ENCODE measurements around the gene HOXB1. TPM values are rescaled to one million over a fixed set of nuclear protein-coding genes. Genes with fewer than 3 reads are reported as not detected.

The HOXB1 gene
- polyA plus RNA-seq, 1 donor (not counting 4 experiments of a cell fraction or from before 2014, with no cell fraction given), result not detected

- FAIRE-seq, result no peak
- peak overlapping the region; percentile 74 for H3K9ac ChIP-seq (ENCODE audit: control insufficient read depth, extremely low read depth, insufficient read depth, low read length)
- H2AFZ ChIP-seq (ENCODE audit: control insufficient read depth, low read length), result no peak overlapping the region
- dilution Hi-C loops (cut with MboI; ENCODE audit: extremely low pct_ligation_motif_present, low sequenced_read_pairs), result no loop called here
- peak overlapping the region; percentile 77 for H3K4me2 ChIP-seq (ENCODE audit: control insufficient read depth, extremely low read depth, insufficient read depth, low read depth, low read length)
- peaks cover 24% of the 10 kb centered on the region for H3K27me3 ChIP-seq (ENCODE audit: control insufficient read depth, extremely low read depth, insufficient read depth, low read length)
- H3K27ac ChIP-seq (ENCODE audit: control insufficient read depth, insufficient read depth, low read length), result peak overlapping the region; percentile 60
- H3K36me3 ChIP-seq (ENCODE audit: control insufficient read depth in 2 of 2, extremely low read depth in 1 of 2, insufficient read depth in 2 of 2, low read length in 2 of 2), result peaks cover 0 to 3% of the 10 kb centered on the region in 2 experiments
- no peak for DNase-seq (ENCODE audit: low read depth, low spot score)
- H3K79me2 ChIP-seq (ENCODE audit: control insufficient read depth, insufficient read depth, low read length), result peaks cover 13% of the 10 kb centered on the region
- H3K4me3 ChIP-seq (ENCODE audit: control insufficient read depth in 2 of 3, extremely low read depth in 1 of 3, insufficient read depth in 2 of 3, low read depth in 1 of 3, low read length in 3 of 3), result peak overlapping the region; percentile 54 to 76 (median 68)
- peaks cover 24% of the 10 kb centered on the region for H3K4me1 ChIP-seq (ENCODE audit: control insufficient read depth, extremely low read depth, insufficient read depth, low read length)
- TF ChIP-seq EZH2 (IDR thresholded peaks at IDR 0.05; ENCODE audit: low read length) (no peak), CTCF (optimal IDR thresholded peaks at IDR 0.05 in 1 of 3, IDR thresholded peaks at IDR 0.05 in 1 of 3, conservative IDR thresholded peaks at IDR 0.05 in 1 of 3; ENCODE audit: extremely low read depth in 1 of 3, insufficient read depth in 2 of 3, low read length in 3 of 3) (no peak)
- no peaks in the 10 kb centered on the region for H3K9me3 ChIP-seq (ENCODE audit: control insufficient read depth, low read depth, low read length)
- no peaks in the 10 kb centered on the region for H4K20me1 ChIP-seq (ENCODE audit: control insufficient read depth, extremely low read depth, insufficient read depth, low read length)
- no peaks in the 10 kb centered on the region for H3K9me1 ChIP-seq (ENCODE audit: control insufficient read depth, extremely low read depth, insufficient read depth, low read length)
Observed at GRCh38 chr17:48542114-48542656, 11.4 kb upstream of the HOXB1 start.

- DNase-seq (ENCODE audit: low read depth, low spot score) (no peak), FAIRE-seq (no peak)
- H3K4me1 ChIP-seq (ENCODE audit: control insufficient read depth, extremely low read depth, insufficient read depth, low read length), result peaks cover 22% of the 10 kb centered on the region
- H3K4me3 ChIP-seq (ENCODE audit: control insufficient read depth in 2 of 3, extremely low read depth in 1 of 3, insufficient read depth in 2 of 3, low read depth in 1 of 3, low read length in 3 of 3), result peak overlapping the region; percentile 54 to 76 (median 68)
- dilution Hi-C loops (cut with MboI; ENCODE audit: extremely low pct_ligation_motif_present, low sequenced_read_pairs), result no loop called here
- peaks cover 0 to 3% of the 10 kb centered on the region in 2 experiments for H3K36me3 ChIP-seq (ENCODE audit: control insufficient read depth in 2 of 2, extremely low read depth in 1 of 2, insufficient read depth in 2 of 2, low read length in 2 of 2)
- H3K4me2 ChIP-seq (ENCODE audit: control insufficient read depth, extremely low read depth, insufficient read depth, low read depth, low read length), result peak overlapping the region; percentile 77
- peak overlapping the region; percentile 74 for H3K9ac ChIP-seq (ENCODE audit: control insufficient read depth, extremely low read depth, insufficient read depth, low read length)
- peak overlapping the region; percentile 39 for H2AFZ ChIP-seq (ENCODE audit: control insufficient read depth, low read length)
- H3K27me3 ChIP-seq (ENCODE audit: control insufficient read depth, extremely low read depth, insufficient read depth, low read length), result peaks cover 23% of the 10 kb centered on the region
- peak overlapping the region; percentile 66 for H3K27ac ChIP-seq (ENCODE audit: control insufficient read depth, insufficient read depth, low read length)
- H4K20me1 ChIP-seq (ENCODE audit: control insufficient read depth, extremely low read depth, insufficient read depth, low read length), result no peaks in the 10 kb centered on the region
- H3K79me2 ChIP-seq (ENCODE audit: control insufficient read depth, insufficient read depth, low read length), result peaks cover 13% of the 10 kb centered on the region
- H3K9me1 ChIP-seq (ENCODE audit: control insufficient read depth, extremely low read depth, insufficient read depth, low read length), result no peaks in the 10 kb centered on the region
- no peak for TF ChIP-seq CTCF (optimal IDR thresholded peaks at IDR 0.05 in 1 of 3, IDR thresholded peaks at IDR 0.05 in 1 of 3, conservative IDR thresholded peaks at IDR 0.05 in 1 of 3; ENCODE audit: extremely low read depth in 1 of 3, insufficient read depth in 2 of 3, low read length in 3 of 3)
- TF ChIP-seq EZH2 (IDR thresholded peaks at IDR 0.05; ENCODE audit: low read length), result no peak
- no peaks in the 10 kb centered on the region for H3K9me3 ChIP-seq (ENCODE audit: control insufficient read depth, low read depth, low read length)
Observed at GRCh38 chr17:48541577-48542113, 10.8 kb upstream of the HOXB1 start.

Data from keratinocyte (primary cell).